HCT116 (cell line): Measurements from ENCODE around the gene CHST10.

Experiments
- ATF3 ChIP-seq: IDR thresholded peaks from 2 replicates; pipeline ENCODE4 v1.6.1; 2012
- CBX3 ChIP-seq: IDR thresholded peaks from 2 replicates; pipeline ENCODE4 v1.6.1; 2012; ENCODE audit warnings: low read depth
- CTCF ChIP-seq, 3 experiments: fragments of 200-600 bp in 1 of 3; sonication (generic) in 1 of 3; IDR thresholded peaks in 2 of 3; conservative IDR thresholded peaks in 1 of 3; 2 replicates each; pipeline ENCODE4 v1.5.1; 2012 to 2017; ENCODE audit warnings: low read depth in 2 of 3, low read length in 2 of 3, antibody characterized with exemption in 1 of 3, borderline replicate concordance in 1 of 3, control low read depth in 1 of 3, mild to moderate bottlenecking in 1 of 3, mixed read lengths in 1 of 3, mixed run types in 1 of 3, moderate library complexity in 1 of 3; ENCODE audit not compliant: insufficient read depth in 1 of 3
- EZH2 ChIP-seq: fragments of 200-600 bp; sonication (generic); IDR thresholded peaks from 2 replicates; pipeline ENCODE4 v1.6.1; 2017; ENCODE audit warnings: antibody characterized with exemption, mixed run types
- EZH2phosphoT487 ChIP-seq: fragments of 200-600 bp; IDR thresholded peaks from 2 replicates; pipeline ENCODE4 v1.6.1; 2018; ENCODE audit warnings: antibody characterized with exemption, borderline replicate concordance
- POLR2A ChIP-seq: IDR thresholded peaks from 2 replicates; pipeline ENCODE4 v1.7.0; 2011; ENCODE audit warnings: borderline replicate concordance; ENCODE audit not compliant: insufficient read depth, insufficient read length; ENCODE audit errors: extremely low read depth
- POLR2AphosphoS5 ChIP-seq: IDR thresholded peaks from 2 replicates; pipeline ENCODE4 v1.6.1; 2011; ENCODE audit warnings: mild to moderate bottlenecking, low read depth, low read length, moderate library complexity
- SP1 ChIP-seq: IDR thresholded peaks from 2 replicates; pipeline ENCODE4 v1.6.1; 2012; ENCODE audit warnings: low read depth
- SRF ChIP-seq: IDR thresholded peaks from 2 replicates; pipeline ENCODE4 v1.6.1; 2012; ENCODE audit warnings: low read depth
- YY1 ChIP-seq: IDR thresholded peaks from 2 replicates; pipeline ENCODE4 v1.6.1; 2011; ENCODE audit warnings: low read length, low read depth, moderate library complexity, mild to moderate bottlenecking; ENCODE audit not compliant: insufficient replicate concordance; ENCODE audit errors: extremely low read depth
- TF ChIP-seq, protein P1 (sequence below): IDR thresholded peaks from 2 replicates; pipeline ENCODE4 v1.6.1; 2012; ENCODE audit warnings: low read depth
- TF ChIP-seq, protein P2 (sequence below): IDR thresholded peaks from 2 replicates; pipeline ENCODE4 v1.6.1; 2011; ENCODE audit warnings: mild to moderate bottlenecking, low read length, moderate library complexity; ENCODE audit not compliant: insufficient replicate concordance; ENCODE audit errors: extremely low read depth

DNA sequence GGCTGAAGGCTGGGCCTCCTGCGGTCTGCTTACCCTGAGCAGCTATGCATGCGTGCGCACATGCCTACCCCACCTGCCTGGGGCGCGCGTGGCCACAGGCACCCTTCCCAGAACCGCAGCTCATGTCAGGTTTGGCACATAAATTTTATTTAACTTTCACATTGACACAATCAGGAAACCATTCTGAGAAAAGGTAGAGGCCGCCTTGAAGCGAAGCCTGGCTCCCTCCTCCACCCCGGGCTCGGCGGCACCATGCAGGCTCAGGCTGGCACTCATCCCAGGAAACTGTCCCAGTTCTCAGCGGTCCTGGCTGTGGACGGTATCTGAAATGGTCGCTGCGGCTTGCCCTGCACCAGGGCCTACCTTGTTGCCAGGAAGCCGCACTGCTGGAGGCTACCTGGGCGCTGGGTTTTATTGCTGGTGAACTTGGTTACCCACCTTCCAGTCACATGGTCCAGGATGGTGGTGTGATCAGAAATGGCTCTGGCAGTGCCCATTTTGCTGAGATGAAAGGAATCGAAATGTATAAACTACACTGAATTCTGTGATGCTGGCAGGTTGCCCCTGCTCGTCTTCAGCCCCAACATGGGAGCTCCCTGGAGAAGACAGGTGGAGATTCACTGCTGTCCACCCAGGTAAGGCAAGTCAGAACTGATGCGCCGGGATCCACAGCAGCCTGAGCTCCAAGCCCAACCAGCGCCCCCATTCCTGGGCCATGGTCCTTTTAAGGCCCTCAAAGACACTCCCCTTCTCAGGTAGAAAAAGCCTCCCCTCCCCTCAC lies 25.5 kb downstream of the CHST10 start:
- no peak for TF ChIP-seq CTCF (IDR thresholded peaks at IDR 0.05 in 2 of 3, conservative IDR thresholded peaks at IDR 0.05 in 1 of 3; ENCODE audit: borderline replicate concordance in 1 of 3, insufficient read depth in 1 of 3, low read depth in 2 of 3, low read length in 2 of 3)
- TF ChIP-seq, protein P1, sequence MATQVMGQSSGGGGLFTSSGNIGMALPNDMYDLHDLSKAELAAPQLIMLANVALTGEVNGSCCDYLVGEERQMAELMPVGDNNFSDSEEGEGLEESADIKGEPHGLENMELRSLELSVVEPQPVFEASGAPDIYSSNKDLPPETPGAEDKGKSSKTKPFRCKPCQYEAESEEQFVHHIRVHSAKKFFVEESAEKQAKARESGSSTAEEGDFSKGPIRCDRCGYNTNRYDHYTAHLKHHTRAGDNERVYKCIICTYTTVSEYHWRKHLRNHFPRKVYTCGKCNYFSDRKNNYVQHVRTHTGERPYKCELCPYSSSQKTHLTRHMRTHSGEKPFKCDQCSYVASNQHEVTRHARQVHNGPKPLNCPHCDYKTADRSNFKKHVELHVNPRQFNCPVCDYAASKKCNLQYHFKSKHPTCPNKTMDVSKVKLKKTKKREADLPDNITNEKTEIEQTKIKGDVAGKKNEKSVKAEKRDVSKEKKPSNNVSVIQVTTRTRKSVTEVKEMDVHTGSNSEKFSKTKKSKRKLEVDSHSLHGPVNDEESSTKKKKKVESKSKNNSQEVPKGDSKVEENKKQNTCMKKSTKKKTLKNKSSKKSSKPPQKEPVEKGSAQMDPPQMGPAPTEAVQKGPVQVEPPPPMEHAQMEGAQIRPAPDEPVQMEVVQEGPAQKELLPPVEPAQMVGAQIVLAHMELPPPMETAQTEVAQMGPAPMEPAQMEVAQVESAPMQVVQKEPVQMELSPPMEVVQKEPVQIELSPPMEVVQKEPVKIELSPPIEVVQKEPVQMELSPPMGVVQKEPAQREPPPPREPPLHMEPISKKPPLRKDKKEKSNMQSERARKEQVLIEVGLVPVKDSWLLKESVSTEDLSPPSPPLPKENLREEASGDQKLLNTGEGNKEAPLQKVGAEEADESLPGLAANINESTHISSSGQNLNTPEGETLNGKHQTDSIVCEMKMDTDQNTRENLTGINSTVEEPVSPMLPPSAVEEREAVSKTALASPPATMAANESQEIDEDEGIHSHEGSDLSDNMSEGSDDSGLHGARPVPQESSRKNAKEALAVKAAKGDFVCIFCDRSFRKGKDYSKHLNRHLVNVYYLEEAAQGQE, result no peak
- TF ChIP-seq CBX3, result no peak
- TF ChIP-seq POLR2A, result no peak
- no peak for TF ChIP-seq YY1
- no peak for TF ChIP-seq EZH2
- no peak for TF ChIP-seq POLR2AphosphoS5
- TF ChIP-seq SRF, result no peak
- TF ChIP-seq, protein P2, sequence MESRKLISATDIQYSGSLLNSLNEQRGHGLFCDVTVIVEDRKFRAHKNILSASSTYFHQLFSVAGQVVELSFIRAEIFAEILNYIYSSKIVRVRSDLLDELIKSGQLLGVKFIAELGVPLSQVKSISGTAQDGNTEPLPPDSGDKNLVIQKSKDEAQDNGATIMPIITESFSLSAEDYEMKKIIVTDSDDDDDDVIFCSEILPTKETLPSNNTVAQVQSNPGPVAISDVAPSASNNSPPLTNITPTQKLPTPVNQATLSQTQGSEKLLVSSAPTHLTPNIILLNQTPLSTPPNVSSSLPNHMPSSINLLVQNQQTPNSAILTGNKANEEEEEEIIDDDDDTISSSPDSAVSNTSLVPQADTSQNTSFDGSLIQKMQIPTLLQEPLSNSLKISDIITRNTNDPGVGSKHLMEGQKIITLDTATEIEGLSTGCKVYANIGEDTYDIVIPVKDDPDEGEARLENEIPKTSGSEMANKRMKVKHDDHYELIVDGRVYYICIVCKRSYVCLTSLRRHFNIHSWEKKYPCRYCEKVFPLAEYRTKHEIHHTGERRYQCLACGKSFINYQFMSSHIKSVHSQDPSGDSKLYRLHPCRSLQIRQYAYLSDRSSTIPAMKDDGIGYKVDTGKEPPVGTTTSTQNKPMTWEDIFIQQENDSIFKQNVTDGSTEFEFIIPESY, result no peak
- no peak for TF ChIP-seq EZH2phosphoT487
- TF ChIP-seq ATF3, result no peak
- no peak for TF ChIP-seq SP1
